OCI-LY3 (cell line): ENCODE data around the gene VIPR2.

Experiments
- EZH2phosphoT487 ChIP-seq: fragments of 200-600 bp; shearing (Covaris generic); IDR thresholded peaks from 2 replicates; pipeline ENCODE4 v1.6.1; 2018; ENCODE audit warnings: antibody characterized with exemption, mixed run types, low read depth
- TF ChIP-seq, protein P1 (sequence below): fragments of 200-600, 300-600 bp; sonication (generic); IDR thresholded peaks from 2 replicates; pipeline ENCODE4 v1.5.1; 2014; ENCODE audit warnings: antibody characterized with exemption, low read length, low read depth

DNA sequence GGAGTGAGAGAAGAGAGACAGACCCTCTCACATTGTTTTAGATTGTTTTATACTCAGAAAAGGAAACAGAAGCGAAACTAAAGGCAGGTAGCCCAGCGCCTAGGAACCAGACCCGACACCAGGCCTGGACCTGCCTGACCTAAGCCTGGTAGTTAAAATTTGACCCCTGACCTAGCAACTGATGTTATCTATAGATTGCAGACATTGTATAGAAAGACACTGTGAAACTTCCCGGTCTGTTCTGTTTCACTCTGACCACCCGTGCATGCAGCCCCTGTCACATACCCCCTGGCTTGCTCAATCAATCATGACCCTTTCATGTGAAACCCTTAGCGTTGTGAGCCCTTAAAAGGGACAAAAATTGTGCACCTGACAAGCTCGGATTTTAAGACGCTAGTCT is 31.6 kb downstream of the VIPR2 start:
- TF ChIP-seq, protein P1, sequence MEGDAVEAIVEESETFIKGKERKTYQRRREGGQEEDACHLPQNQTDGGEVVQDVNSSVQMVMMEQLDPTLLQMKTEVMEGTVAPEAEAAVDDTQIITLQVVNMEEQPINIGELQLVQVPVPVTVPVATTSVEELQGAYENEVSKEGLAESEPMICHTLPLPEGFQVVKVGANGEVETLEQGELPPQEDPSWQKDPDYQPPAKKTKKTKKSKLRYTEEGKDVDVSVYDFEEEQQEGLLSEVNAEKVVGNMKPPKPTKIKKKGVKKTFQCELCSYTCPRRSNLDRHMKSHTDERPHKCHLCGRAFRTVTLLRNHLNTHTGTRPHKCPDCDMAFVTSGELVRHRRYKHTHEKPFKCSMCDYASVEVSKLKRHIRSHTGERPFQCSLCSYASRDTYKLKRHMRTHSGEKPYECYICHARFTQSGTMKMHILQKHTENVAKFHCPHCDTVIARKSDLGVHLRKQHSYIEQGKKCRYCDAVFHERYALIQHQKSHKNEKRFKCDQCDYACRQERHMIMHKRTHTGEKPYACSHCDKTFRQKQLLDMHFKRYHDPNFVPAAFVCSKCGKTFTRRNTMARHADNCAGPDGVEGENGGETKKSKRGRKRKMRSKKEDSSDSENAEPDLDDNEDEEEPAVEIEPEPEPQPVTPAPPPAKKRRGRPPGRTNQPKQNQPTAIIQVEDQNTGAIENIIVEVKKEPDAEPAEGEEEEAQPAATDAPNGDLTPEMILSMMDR, result no peak
- no peak for TF ChIP-seq EZH2phosphoT487
